Dendritic cell treated with granulocyte-macrophage colony-stimulating factor and Interleukin-4, amounts not matched to agents 40 ng/mL and 50 ng/mL, for 4 days (primary cell): Measurements from ENCODE around the gene RRAS.

Source experiments
- H3K27ac Mint-ChIP-seq: one replicate; pipeline ENCODE4 v1.8.0; 2022; ENCODE audit warnings: mild to moderate bottlenecking, mixed read lengths
- H3K27me3 Mint-ChIP-seq: one replicate; pipeline ENCODE4 v1.8.0; 2022; ENCODE audit warnings: mild to moderate bottlenecking, mixed read lengths
- H3K36me3 Mint-ChIP-seq: one replicate; pipeline ENCODE4 v1.8.0; 2022; ENCODE audit warnings: low read depth, mixed read lengths
- H3K4me1 Mint-ChIP-seq: one replicate; pipeline ENCODE4 v1.8.0; 2022; ENCODE audit warnings: low read depth, mixed read lengths
- H3K4me3 Mint-ChIP-seq: one replicate; pipeline ENCODE4 v1.8.0; 2022; ENCODE audit warnings: mild to moderate bottlenecking, moderate library complexity, mixed read lengths
- H3K9me3 Mint-ChIP-seq: one replicate; pipeline ENCODE4 v1.8.0; 2022; ENCODE audit warnings: mixed read lengths
- intact Hi-C: fragments of 100-400 bp; cut with micrococcal nuclease; formaldehyde crosslinking; loops from one replicate; pipeline ENCODE4 v1.15.0; 2022

The RRAS gene

GRCh38 chr19:49680421-49681351, 40.7 kb upstream of the RRAS start:
- intact Hi-C loops, result no loop called here
- no peaks in the 10 kb centered on the region for H3K27me3 Mint-ChIP-seq
- H3K36me3 Mint-ChIP-seq, result peaks cover 75% of the 10 kb centered on the region
- H3K4me1 Mint-ChIP-seq, result peaks cover 44% of the 10 kb centered on the region
- no peaks in the 10 kb centered on the region for H3K9me3 Mint-ChIP-seq
- H3K27ac Mint-ChIP-seq, result peak overlapping the region; percentile 70
- H3K4me3 Mint-ChIP-seq, result no peak overlapping the region

GRCh38 chr19:49679771-49680413, 39.9 kb upstream of the RRAS start:
- Mint-ChIP-seq H3K4me1 (peaks cover 44% of the 10 kb centered on the region), H3K4me3 (no peak overlapping the region), H3K27me3 (no peaks in the 10 kb centered on the region), H3K27ac (peak overlapping the region; percentile 70), H3K36me3 (peaks cover 67% of the 10 kb centered on the region), H3K9me3 (no peaks in the 10 kb centered on the region)
- intact Hi-C loops, result loop anchor here (5.0 kb wide), 1 partner anchor 183 kb away; the partner anchor contains the start of gene RPS11

GRCh38 chr19:49678985-49679770, 39.2 kb upstream of the RRAS start:
- peaks cover 60% of the 10 kb centered on the region for H3K36me3 Mint-ChIP-seq
- peak overlapping the region; percentile 100 for H3K27ac Mint-ChIP-seq
- H3K9me3 Mint-ChIP-seq, result no peaks in the 10 kb centered on the region
- no peak overlapping the region for H3K4me3 Mint-ChIP-seq
- intact Hi-C loops, result loop anchor here (5.0 kb wide), 1 partner anchor 182 kb away; the partner anchor contains the start of gene RPS11
- H3K4me1 Mint-ChIP-seq, result peaks cover 43% of the 10 kb centered on the region
- H3K27me3 Mint-ChIP-seq, result no peaks in the 10 kb centered on the region

- intact Hi-C loops, result loop anchor here (2.0 to 5.0 kb wide), 2 partner anchors 87 to 181 kb away; partner anchors contain the start of genes PRR12 and RPS11
- Mint-ChIP-seq H3K27ac (peak overlapping the region; percentile 100), H3K36me3 (peaks cover 55% of the 10 kb centered on the region), H3K4me1 (peaks cover 39% of the 10 kb centered on the region), H3K9me3 (no peaks in the 10 kb centered on the region), H3K27me3 (no peaks in the 10 kb centered on the region), H3K4me3 (peak overlapping the region; percentile 92)
Observed at GRCh38 chr19:49677901-49678674, 38.1 kb upstream of the RRAS start.

- H3K9me3 Mint-ChIP-seq, result no peaks in the 10 kb centered on the region
- peaks cover 48% of the 10 kb centered on the region for H3K36me3 Mint-ChIP-seq
- H3K4me3 Mint-ChIP-seq, result peak within 1 kb of the TSS; percentile 92
- peak within 1 kb of the TSS; percentile 100 for H3K27ac Mint-ChIP-seq
- peaks cover 42% of the 10 kb centered on the region for H3K4me1 Mint-ChIP-seq
- no peaks in the 10 kb centered on the region for H3K27me3 Mint-ChIP-seq
- intact Hi-C loops, result loop anchor here (2.0 to 5.0 kb wide), 2 partner anchors 87 to 180 kb away; partner anchors contain the start of genes PRR12 and RPS11
Observed at GRCh38 chr19:49677231-49677900, 37.4 kb upstream of the RRAS start, which contains the start of gene PRMT1. Gene PRMT1, plus strand, starts transcription at chr19:49677271. Its CDS starts 10 bp downstream, at chr19:49677281.

GRCh38 chr19:49676784-49677230, 36.9 kb upstream of the RRAS start:
- intact Hi-C loops, result loop anchor here (1.0 to 5.0 kb wide), 4 partner anchors 12 to 180 kb away; partner anchors contain the start of genes BCL2L12, IRF3, PRR12 and RPS11
- H3K36me3 Mint-ChIP-seq, result peaks cover 42% of the 10 kb centered on the region
- no peaks in the 10 kb centered on the region for H3K9me3 Mint-ChIP-seq
- H3K27ac Mint-ChIP-seq, result peak overlapping the region; percentile 100
- H3K27me3 Mint-ChIP-seq, result no peaks in the 10 kb centered on the region
- H3K4me3 Mint-ChIP-seq, result peak overlapping the region; percentile 92
- peaks cover 47% of the 10 kb centered on the region for H3K4me1 Mint-ChIP-seq

- intact Hi-C loops, result loop anchor here (1.0 to 5.0 kb wide), 4 partner anchors 11 to 179 kb away; partner anchors contain the start of genes BCL2L12, IRF3, PRR12 and RPS11
- peak overlapping the region; percentile 92 for H3K4me3 Mint-ChIP-seq
Observed at GRCh38 chr19:49676136-49676783, 36.3 kb upstream of the RRAS start.

GRCh38 chr19:49672131-49672919, 32.4 kb upstream of the RRAS start:
- no peak overlapping the region for H3K4me3 Mint-ChIP-seq
- H3K27ac Mint-ChIP-seq, result peak overlapping the region; percentile 13
- intact Hi-C loops, result no loop called here
- peaks cover 35% of the 10 kb centered on the region for H3K4me1 Mint-ChIP-seq
- no peaks in the 10 kb centered on the region for H3K27me3 Mint-ChIP-seq
- no peaks in the 10 kb centered on the region for H3K9me3 Mint-ChIP-seq
- H3K36me3 Mint-ChIP-seq, result peaks cover 26% of the 10 kb centered on the region

More at GRCh38 chr19:49676136-49676783, 36.3 kb upstream of the RRAS start:
- Mint-ChIP-seq H3K27ac (peak overlapping the region; percentile 100), H3K36me3 (peaks cover 37% of the 10 kb centered on the region), H3K27me3 (no peaks in the 10 kb centered on the region), H3K4me1 (peaks cover 50% of the 10 kb centered on the region), H3K9me3 (no peaks in the 10 kb centered on the region)

- H3K4me1 Mint-ChIP-seq, result peaks cover 50% of the 10 kb centered on the region
Observed at GRCh38 chr19:49669516-49669915, 29.6 kb upstream of the RRAS start.

GRCh38 chr19:49667473-49667872, 27.5 kb upstream of the RRAS start:
- Mint-ChIP-seq H3K4me1 (peaks cover 56% of the 10 kb centered on the region), H3K27me3 (no peaks in the 10 kb centered on the region), H3K4me3 (no peak overlapping the region), H3K36me3 (peaks cover 39% of the 10 kb centered on the region), H3K9me3 (no peaks in the 10 kb centered on the region), H3K27ac (no peak overlapping the region)
- intact Hi-C loops, result no loop called here

More at GRCh38 chr19:49669516-49669915, 29.6 kb upstream of the RRAS start:
- no peaks in the 10 kb centered on the region for H3K9me3 Mint-ChIP-seq
- no peak overlapping the region for H3K4me3 Mint-ChIP-seq
- no peaks in the 10 kb centered on the region for H3K27me3 Mint-ChIP-seq
- no peak overlapping the region for H3K27ac Mint-ChIP-seq
- H3K36me3 Mint-ChIP-seq, result peaks cover 27% of the 10 kb centered on the region
- intact Hi-C loops, result no loop called here

GRCh38 chr19:49666120-49666444, 26.1 kb upstream of the RRAS start:
- peak overlapping the region; percentile 96 for H3K27ac Mint-ChIP-seq
- no peaks in the 10 kb centered on the region for H3K9me3 Mint-ChIP-seq
- H3K27me3 Mint-ChIP-seq, result no peaks in the 10 kb centered on the region
- intact Hi-C loops, result no loop called here
- peak overlapping the region; percentile 99 for H3K4me3 Mint-ChIP-seq
- H3K36me3 Mint-ChIP-seq, result peaks cover 53% of the 10 kb centered on the region
- H3K4me1 Mint-ChIP-seq, result peaks cover 47% of the 10 kb centered on the region
